OCI-LY7 (cell line): Measurements from ENCODE around the gene IGF1R. TPM values are rescaled to one million over a fixed set of nuclear protein-coding genes. Genes with fewer than 3 reads are reported as not detected.

ENCODE experiments used
- BruUV-seq: library from RNA; stranded (reverse); fragments of 400-500 nt; replicated peaks from 2 replicates; lab custom pipeline; 2021; lab: Mats Ljungman, UMichigan
- CTCF ChIA-PET: fragments of 300-600 bp; sonication (Branson Sonifier 250); formaldehyde crosslinking; loops from one replicate; lab custom pipeline; 2022; ENCODE audit warnings: antibody characterized with exemption; ENCODE audit not compliant: unreplicated experiment; lab: Charles Lee
- POLR2A ChIA-PET: fragments of 300-600 bp; sonication (Branson Sonifier 250); formaldehyde crosslinking; loops from one replicate; lab custom pipeline; 2022; ENCODE audit warnings: antibody characterized with exemption; lab: Charles Lee
- DNase-seq: peaks from one replicate; pipeline ENCODE4 v3.0.0-alpha.2; 2015; ENCODE audit warnings: low spot score
- H2AFZ ChIP-seq: fragments of 200-600 bp; sonication (generic), shearing (Covaris generic); 2 replicates; pipeline ENCODE4 v1.6.1; 2014; ENCODE audit warnings: mild to moderate bottlenecking, antibody characterized with exemption, low read length, moderate library complexity
- H3K27ac ChIP-seq: fragments of 200-600 bp; sonication (generic); 2 replicates; pipeline ENCODE4 v1.5.1; 2014; ENCODE audit warnings: mixed run types, low read depth, mild to moderate bottlenecking, moderate library complexity, low read length, inconsistent platforms; ENCODE audit not compliant: poor library complexity, severe bottlenecking
- H3K36me3 ChIP-seq: fragments of 200-600 bp; sonication (generic); 2 replicates; pipeline ENCODE4 v1.6.1; 2014; ENCODE audit warnings: mild to moderate bottlenecking, antibody characterized with exemption, low read length, moderate library complexity, mixed read lengths; ENCODE audit not compliant: insufficient read depth
- H3K4me1 ChIP-seq: fragments of 200-600 bp; sonication (generic); 2 replicates; pipeline ENCODE4 v1.5.1; 2014; ENCODE audit warnings: mild to moderate bottlenecking, low read length; ENCODE audit not compliant: insufficient read depth, poor library complexity, severe bottlenecking
- H3K4me2 ChIP-seq: fragments of 200-600 bp; sonication (generic); 2 replicates; pipeline ENCODE4 v1.6.1; 2014; ENCODE audit warnings: mild to moderate bottlenecking, low read length
- H3K4me3 ChIP-seq: fragments of 200-600 bp; sonication (generic); 2 replicates; pipeline ENCODE4 v1.5.1; 2014; ENCODE audit warnings: mild to moderate bottlenecking, low read depth, low read length; ENCODE audit not compliant: poor library complexity, severe bottlenecking
- H3K79me2 ChIP-seq: fragments of 200-600 bp; sonication (generic); 2 replicates; pipeline ENCODE4 v1.6.1; 2016; ENCODE audit warnings: low read depth, mild to moderate bottlenecking, low read length, moderate library complexity, mixed read lengths; ENCODE audit not compliant: insufficient read depth
- H3K9me2 ChIP-seq: fragments of 200-600 bp; sonication (generic); 2 replicates; pipeline ENCODE4 v1.6.1; 2016; ENCODE audit warnings: mild to moderate bottlenecking, low read length, mixed read lengths; ENCODE audit not compliant: insufficient read depth
- H3K9me3 ChIP-seq: fragments of 200-600 bp; sonication (generic); 2 replicates; pipeline ENCODE4 v1.6.1; 2014; ENCODE audit warnings: mild to moderate bottlenecking, mixed run types, low read length, mixed read lengths
- H4K20me1 ChIP-seq: fragments of 200-600 bp; sonication (generic); 2 replicates; pipeline ENCODE4 v1.6.1; 2014; ENCODE audit warnings: mild to moderate bottlenecking, antibody characterized with exemption, low read length, moderate library complexity, mixed read lengths; ENCODE audit not compliant: insufficient read depth
- EZH2phosphoT487 ChIP-seq: fragments of 200-600 bp; sonication (generic); IDR thresholded peaks from 2 replicates; pipeline ENCODE4 v1.6.1; 2018; ENCODE audit warnings: low read depth, borderline replicate concordance, mild to moderate bottlenecking, mixed run types, antibody characterized with exemption, low read length, moderate library complexity, mixed read lengths
- intact Hi-C: fragments of 100-400 bp; cut with micrococcal nuclease; formaldehyde crosslinking; loops from one replicate; pipeline ENCODE4 v1.10.0; 2022; ENCODE audit not compliant: unreplicated experiment
- total RNA-seq, 2 experiments: library from RNA; depleted of rRNA in 1 of 2; stranded (reverse); fragments of >200 nt in 1 of 2; shearing (Covaris generic) in 1 of 2; gene quantifications; 2 replicates each; pipeline ENCODE4 v1.2.3, GENCODE V29; 2014 to 2022
- TF ChIP-seq, protein P1 (sequence below): fragments of 200-600 bp; sonication (generic); conservative IDR thresholded peaks from 2 replicates; pipeline ENCODE4 v1.5.1; 2014; ENCODE audit warnings: mild to moderate bottlenecking, antibody characterized with exemption, low read length, moderate library complexity, mixed read lengths

IGF1R gene
- total RNA-seq, 2 experiments from 2014 or later, result 26.5 to 29.1 TPM

DNA sequence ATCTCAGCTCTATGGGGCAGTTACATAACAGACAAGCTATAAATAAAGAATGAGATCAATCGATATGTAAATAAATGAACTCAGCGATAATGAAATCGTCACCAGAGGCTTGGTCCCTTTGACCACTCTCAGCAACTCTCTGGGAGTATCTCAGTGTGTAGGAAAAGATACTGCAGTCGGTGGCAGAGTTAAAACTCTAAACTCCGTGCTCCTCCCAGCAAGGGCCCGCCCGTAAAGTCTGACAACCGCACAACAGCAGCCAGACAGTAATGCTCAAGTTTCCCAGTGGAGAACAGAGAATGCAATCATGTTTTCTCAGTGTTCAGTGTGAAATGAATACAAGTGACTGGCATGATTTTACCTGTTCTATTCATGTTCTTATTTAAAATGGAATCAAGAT is 28.3 kb upstream of the IGF1R start:
- CTCF ChIA-PET, result no interaction called here
- Histone ChIP-seq H3K9me3 (no peaks in the 10 kb centered on the region), H4K20me1 (no peaks in the 10 kb centered on the region), H3K4me3 (no peak overlapping the region), H3K36me3 (no peaks in the 10 kb centered on the region), H3K4me1 (no peaks in the 10 kb centered on the region), H3K79me2 (no peaks in the 10 kb centered on the region), H3K9me2 (no peaks in the 10 kb centered on the region), H3K4me2 (no peak overlapping the region), H2AFZ (no peak overlapping the region), H3K27ac (no peak overlapping the region)
- POLR2A ChIA-PET, result no interaction called here
- intact Hi-C loops, result no loop called here
- BruUV-seq, result no TSS peak
- TF ChIP-seq, protein P1, sequence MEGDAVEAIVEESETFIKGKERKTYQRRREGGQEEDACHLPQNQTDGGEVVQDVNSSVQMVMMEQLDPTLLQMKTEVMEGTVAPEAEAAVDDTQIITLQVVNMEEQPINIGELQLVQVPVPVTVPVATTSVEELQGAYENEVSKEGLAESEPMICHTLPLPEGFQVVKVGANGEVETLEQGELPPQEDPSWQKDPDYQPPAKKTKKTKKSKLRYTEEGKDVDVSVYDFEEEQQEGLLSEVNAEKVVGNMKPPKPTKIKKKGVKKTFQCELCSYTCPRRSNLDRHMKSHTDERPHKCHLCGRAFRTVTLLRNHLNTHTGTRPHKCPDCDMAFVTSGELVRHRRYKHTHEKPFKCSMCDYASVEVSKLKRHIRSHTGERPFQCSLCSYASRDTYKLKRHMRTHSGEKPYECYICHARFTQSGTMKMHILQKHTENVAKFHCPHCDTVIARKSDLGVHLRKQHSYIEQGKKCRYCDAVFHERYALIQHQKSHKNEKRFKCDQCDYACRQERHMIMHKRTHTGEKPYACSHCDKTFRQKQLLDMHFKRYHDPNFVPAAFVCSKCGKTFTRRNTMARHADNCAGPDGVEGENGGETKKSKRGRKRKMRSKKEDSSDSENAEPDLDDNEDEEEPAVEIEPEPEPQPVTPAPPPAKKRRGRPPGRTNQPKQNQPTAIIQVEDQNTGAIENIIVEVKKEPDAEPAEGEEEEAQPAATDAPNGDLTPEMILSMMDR, result no peak
- no peak for TF ChIP-seq EZH2phosphoT487
- no peak for DNase-seq

GRCh38 chr15:98621021-98621420 is 27.3 kb upstream of the IGF1R start:
- no peaks in the 10 kb centered on the region for H3K36me3 ChIP-seq
- TF ChIP-seq, protein P1, result no peak
- peak; percentile 63; the same call in 1 of the 2 replicates for TF ChIP-seq EZH2phosphoT487
- H4K20me1 ChIP-seq, result no peaks in the 10 kb centered on the region
- ChIA-PET CTCF (no interaction called here), POLR2A (interaction anchor here (0.7 kb wide), 1 partner anchor 561 kb away, joined by 3 read pairs; no protein-coding TSS in a partner anchor)
- no peaks in the 10 kb centered on the region for H3K9me2 ChIP-seq
- H3K9me3 ChIP-seq, result no peaks in the 10 kb centered on the region
- no peaks in the 10 kb centered on the region for H3K4me1 ChIP-seq
- H2AFZ ChIP-seq, result no peak overlapping the region
- H3K27ac ChIP-seq, result no peak overlapping the region
- DNase-seq, result no peak
- intact Hi-C loops, result no loop called here
- H3K4me2 ChIP-seq, result no peak overlapping the region
- no peak overlapping the region for H3K4me3 ChIP-seq
- H3K79me2 ChIP-seq, result no peaks in the 10 kb centered on the region
- BruUV-seq, result no TSS peak

- H3K9me3 ChIP-seq, result no peaks in the 10 kb centered on the region
- no peaks in the 10 kb centered on the region for H3K4me1 ChIP-seq
- CTCF ChIA-PET, result no interaction called here
- no peak for DNase-seq
- no peak overlapping the region for H3K4me2 ChIP-seq
- no peak overlapping the region for H2AFZ ChIP-seq
- no peaks in the 10 kb centered on the region for H3K36me3 ChIP-seq
- H4K20me1 ChIP-seq, result no peaks in the 10 kb centered on the region
- no peak overlapping the region for H3K4me3 ChIP-seq
- TF ChIP-seq, protein P1, result no peak
- TF ChIP-seq EZH2phosphoT487, result no peak
- H3K27ac ChIP-seq, result no peak overlapping the region
- BruUV-seq, result no TSS peak
- H3K9me2 ChIP-seq, result no peaks in the 10 kb centered on the region
- no peaks in the 10 kb centered on the region for H3K79me2 ChIP-seq
- POLR2A ChIA-PET, result no interaction called here
- intact Hi-C loops, result no loop called here
Measured at GRCh38 chr15:98625614-98626013, 22.7 kb upstream of the IGF1R start.
